Keratinocyte (primary cell): ENCODE measurements around the gene HCAR3. TPM values are rescaled to one million over a fixed set of nuclear protein-coding genes. Genes with fewer than 3 reads are reported as not detected.

Experiments used
- DNase-seq: peaks from one replicate; pipeline ENCODE4 v3.0.0-alpha.2; 2011; ENCODE audit warnings: low read depth, missing footprints, low spot score
- FAIRE-seq: peaks from 2 replicates; lab custom pipeline; 2011; peaks lifted over from hg19 to GRCh38; lab: Jason Lieb, UNC
- H2AFZ ChIP-seq: 2 replicates; pipeline ENCODE4 v1.6.0; 2012; ENCODE audit warnings: low read length, control low read depth, inconsistent platforms; ENCODE audit not compliant: control insufficient read depth
- H3K27ac ChIP-seq: 2 replicates; pipeline ENCODE4 v1.5.1; 2011; ENCODE audit warnings: low read length; ENCODE audit not compliant: control insufficient read depth, insufficient read depth
- H3K27me3 ChIP-seq: 3 replicates; pipeline ENCODE4 v1.6.0; 2011; ENCODE audit warnings: low read length; ENCODE audit not compliant: control insufficient read depth, insufficient read depth; ENCODE audit errors: extremely low read depth
- H3K36me3 ChIP-seq, 2 experiments: 2 replicates in 1 of 2; 3 replicates in 1 of 2; pipeline ENCODE4 v1.5.1; 2011; ENCODE audit warnings: low read length in 2 of 2, mild to moderate bottlenecking in 1 of 2; ENCODE audit not compliant: control insufficient read depth in 2 of 2, insufficient read depth in 2 of 2; ENCODE audit errors: extremely low read depth in 1 of 2
- H3K4me1 ChIP-seq: 3 replicates; pipeline ENCODE4 v1.5.1; 2011; ENCODE audit warnings: low read length; ENCODE audit not compliant: control insufficient read depth, insufficient read depth; ENCODE audit errors: extremely low read depth
- H3K4me2 ChIP-seq: 3 replicates; pipeline ENCODE4 v1.6.0; 2011; ENCODE audit warnings: low read depth, low read length; ENCODE audit not compliant: control insufficient read depth, insufficient read depth; ENCODE audit errors: extremely low read depth
- H3K4me3 ChIP-seq, 3 experiments: fragments of 200-600 bp in 1 of 3; sonication (generic) in 1 of 3; 2 replicates in 2 of 3; 3 replicates in 1 of 3; pipeline ENCODE4 v1.5.1; 2011 to 2016; ENCODE audit warnings: low read length in 3 of 3, mild to moderate bottlenecking in 3 of 3, control low read depth in 2 of 3, inconsistent platforms in 1 of 3, low read depth in 1 of 3, mixed read lengths in 1 of 3, mixed run types in 1 of 3, moderate library complexity in 1 of 3; ENCODE audit not compliant: control insufficient read depth in 2 of 3, insufficient read depth in 2 of 3; ENCODE audit errors: extremely low read depth in 1 of 3
- H3K79me2 ChIP-seq: 2 replicates; pipeline ENCODE4 v1.6.0; 2012; ENCODE audit warnings: low read length; ENCODE audit not compliant: control insufficient read depth, insufficient read depth
- H3K9ac ChIP-seq: 3 replicates; pipeline ENCODE4 v1.6.0; 2011; ENCODE audit warnings: low read length; ENCODE audit not compliant: control insufficient read depth, insufficient read depth; ENCODE audit errors: extremely low read depth
- H3K9me1 ChIP-seq: 3 replicates; pipeline ENCODE4 v1.6.0; 2011; ENCODE audit warnings: low read length; ENCODE audit not compliant: control insufficient read depth, insufficient read depth; ENCODE audit errors: extremely low read depth
- H3K9me3 ChIP-seq: 2 replicates; pipeline ENCODE4 v1.5.1; 2012; ENCODE audit warnings: low read depth, low read length; ENCODE audit not compliant: control insufficient read depth
- H4K20me1 ChIP-seq: 3 replicates; pipeline ENCODE4 v1.6.0; 2011; ENCODE audit warnings: low read length; ENCODE audit not compliant: control insufficient read depth, insufficient read depth; ENCODE audit errors: extremely low read depth
- CTCF ChIP-seq, 3 experiments: IDR thresholded peaks in 1 of 3; conservative IDR thresholded peaks in 1 of 3; optimal IDR thresholded peaks in 1 of 3; 2 replicates in 2 of 3; 3 replicates in 1 of 3; pipeline versions ENCODE3 to v1.5.1; 2011; ENCODE audit warnings: low read length in 3 of 3, mild to moderate bottlenecking in 3 of 3, moderate library complexity in 2 of 3, control low read depth in 1 of 3, inconsistent platforms in 1 of 3; ENCODE audit not compliant: insufficient read depth in 2 of 3; ENCODE audit errors: extremely low read depth in 1 of 3
- EZH2 ChIP-seq: IDR thresholded peaks from one replicate; pipeline ENCODE4 v1.6.1; 2012; ENCODE audit warnings: inconsistent platforms, mild to moderate bottlenecking, low read length, moderate library complexity
- dilution Hi-C: fragments of 300-500 bp; cut with MboI; formaldehyde crosslinking; loops from one replicate; pipeline ENCODE4 v1.7.0; 2020; ENCODE audit warnings: low sequenced_read_pairs; ENCODE audit not compliant: extremely low pct_ligation_motif_present
- polyA plus RNA-seq, 5 experiments: library from polyadenylated mRNA; depleted of rRNA in 3 of 5; stranded (reverse) in 3 of 5; stranded (forward) in 1 of 5; unstranded in 1 of 5; fragments of >200 nt; gene quantifications; 1 replicate in 1 of 5; 2 replicates in 3 of 5; 3 replicates in 1 of 5; pipeline versions ENCODE4 v1.2.1 to v1.2.3, GENCODE V29; 2011 to 2012; ENCODE audit warnings: missing spikeins in 2 of 5, low read depth in 1 of 5, low replicate concordance in 1 of 5

Gene HCAR3
- polyA plus RNA-seq, 1 donor (not counting 4 experiments of a cell fraction or from before 2014, with no cell fraction given), result 12.1 TPM

GRCh38 chr12:122672515-122672914 lies 44.1 kb downstream of the HCAR3 start:
- dilution Hi-C loops, result no loop called here
- no peak overlapping the region for H3K9ac ChIP-seq
- no peak overlapping the region for H3K27ac ChIP-seq
- no peak overlapping the region for H2AFZ ChIP-seq
- no peaks in the 10 kb centered on the region for H3K27me3 ChIP-seq
- H3K79me2 ChIP-seq, result no peaks in the 10 kb centered on the region
- no peaks in the 10 kb centered on the region for H3K4me1 ChIP-seq
- H3K4me2 ChIP-seq, result no peak overlapping the region
- DNase-seq, result no peak
- no peaks in the 10 kb centered on the region for H3K36me3 ChIP-seq
- TF ChIP-seq EZH2 (no peak), CTCF (optimal IDR thresholded peaks at IDR 0.05 in 1 of 3, IDR thresholded peaks at IDR 0.05 in 1 of 3, conservative IDR thresholded peaks at IDR 0.05 in 1 of 3; ENCODE audit: extremely low read depth in 1 of 3, insufficient read depth in 2 of 3, low read length in 3 of 3) (no peak)
- no peaks in the 10 kb centered on the region for H3K9me3 ChIP-seq
- no peak overlapping the region for H3K4me3 ChIP-seq
- H3K9me1 ChIP-seq, result no peaks in the 10 kb centered on the region
- FAIRE-seq, result no peak
- no peaks in the 10 kb centered on the region for H4K20me1 ChIP-seq

DNA sequence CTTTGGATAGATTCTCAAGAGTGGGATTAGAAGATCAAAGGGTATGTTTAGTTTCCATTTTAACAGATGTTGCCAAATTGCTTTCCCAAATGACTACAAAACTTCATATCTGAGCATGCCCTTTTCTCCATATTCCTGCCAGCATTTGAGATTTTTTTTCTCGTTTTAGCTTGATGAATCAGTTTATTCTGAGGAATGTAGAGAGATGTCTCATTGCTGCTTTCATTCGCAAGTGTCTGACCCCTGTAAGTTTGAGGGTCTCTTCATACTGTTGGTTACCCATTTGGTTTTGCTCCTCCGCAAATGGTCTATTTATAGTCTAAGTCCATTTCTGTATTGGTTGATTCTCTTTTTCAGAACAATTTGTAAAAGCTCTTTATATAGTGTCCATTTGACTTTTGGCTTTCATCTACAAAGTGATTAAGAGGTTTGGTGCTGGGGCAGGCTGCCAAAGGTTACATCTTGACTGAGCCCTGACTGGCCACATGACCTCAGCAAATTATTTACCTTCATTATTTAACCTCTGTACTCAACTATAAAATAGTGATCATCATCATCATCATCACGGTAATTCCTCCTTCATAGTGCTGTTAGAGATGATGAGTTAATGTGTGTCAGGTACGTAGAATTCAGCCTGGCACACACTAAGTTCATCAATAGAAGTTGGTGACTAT lies 47.1 kb downstream of the HCAR3 start:
- Histone ChIP-seq H3K9ac (no peak overlapping the region), H3K27ac (no peak overlapping the region)
- no peak for FAIRE-seq

More for the DNA sequence above, 47.1 kb downstream of the HCAR3 start:
- no peak for DNase-seq
- Histone ChIP-seq H3K4me3 (no peak overlapping the region), H3K27me3 (no peaks in the 10 kb centered on the region), H2AFZ (no peak overlapping the region), H3K79me2 (no peaks in the 10 kb centered on the region), H3K36me3 (no peaks in the 10 kb centered on the region), H3K4me2 (no peak overlapping the region), H4K20me1 (no peaks in the 10 kb centered on the region), H3K9me3 (no peaks in the 10 kb centered on the region), H3K9me1 (no peaks in the 10 kb centered on the region), H3K4me1 (no peaks in the 10 kb centered on the region)
- dilution Hi-C loops, result no loop called here
- TF ChIP-seq EZH2 (no peak), CTCF (optimal IDR thresholded peaks at IDR 0.05 in 1 of 3, IDR thresholded peaks at IDR 0.05 in 1 of 3, conservative IDR thresholded peaks at IDR 0.05 in 1 of 3; ENCODE audit: extremely low read depth in 1 of 3, insufficient read depth in 2 of 3, low read length in 3 of 3) (no peak)
